ENCODE data around the gene GPATCH3.

- TF ChIP-seq CTCF (IDR thresholded peaks at IDR 0.05 in 8 of 11, conservative IDR thresholded peaks at IDR 0.05 in 3 of 11) = no peak
- TF ChIP-seq POLR2A (IDR thresholded peaks at IDR 0.05) = no peak
Observed at GRCh38 chr1:26851106-26851684, 49.1 kb downstream of the GPATCH3 start.
